HepG2 (cell line): ENCODE results near the gene MRO. TPM values are rescaled to one million over a fixed set of nuclear protein-coding genes. Genes with fewer than 3 reads are reported as not detected.
A peak's percentile ranks its signal among the peaks of the same experiment; 100 is the strongest.

Experiments
- ATAC-seq: fragments of 200-7000 bp; cut with Tn5 transposase; 3 replicates; pipeline ENCODE4 v1.9.1; 2020; ENCODE audit warnings: mild to moderate bottlenecking, moderate library complexity
- Bru-seq: library from RNA; stranded (reverse); fragments of 400-500 nt; gene quantifications from one replicate; lab custom pipeline; 2021; lab: Mats Ljungman, UMichigan
- BruChase-seq, 2 experiments: library from RNA; stranded (reverse); fragments of 400-500 nt; gene quantifications; one replicate each; lab custom pipeline; 2021; lab: Mats Ljungman, UMichigan
- BruUV-seq: library from RNA; stranded (reverse); fragments of 400-500 nt; replicated peaks from 2 replicates; lab custom pipeline; 2021; lab: Mats Ljungman, UMichigan
- CTCF ChIA-PET: fragments of 300-600 bp; formaldehyde crosslinking; extraction: SDS; loops from one replicate; lab custom pipeline; 2021; ENCODE audit warnings: low total read pairs, inconsistent platforms, low intra/inter-chr PET ratio; lab: Yijun Ruan, JAX
- POLR2A ChIA-PET: fragments of 350-600 bp; sonication (Branson Sonifier 250); formaldehyde crosslinking; loops from one replicate; lab custom pipeline; 2020; ENCODE audit warnings: antibody characterized with exemption, inconsistent platforms; lab: Yijun Ruan, JAX
- DNase-seq: peaks from one replicate; pipeline ENCODE4 v3.0.0-alpha.2; 2015; ENCODE audit warnings: low spot score
- FAIRE-seq: peaks from 3 replicates; lab custom pipeline; 2011; peaks lifted over from hg19 to GRCh38; lab: Jason Lieb, UNC
- H2AFZ ChIP-seq: one replicate; pipeline ENCODE4 v1.6.1; 2011; ENCODE audit warnings: low read length, inconsistent platforms
- H3K27ac ChIP-seq: fragments of 300-600 bp; 3 replicates; pipeline ENCODE4 v1.8.0; 2011; ENCODE audit warnings: mixed run types, mild to moderate bottlenecking, mixed read lengths, low read length, inconsistent platforms; ENCODE audit not compliant: insufficient read depth; ENCODE audit errors: extremely low read length
- H3K27me3 ChIP-seq, 2 experiments: fragments of 200-600 bp in 1 of 2; 2 replicates in 1 of 2; 3 replicates in 1 of 2; pipeline versions ENCODE4 v1.6.0 to v1.8.0; 2011; ENCODE audit warnings: low read length in 2 of 2, mild to moderate bottlenecking in 2 of 2, moderate library complexity in 2 of 2, inconsistent platforms in 1 of 2; ENCODE audit not compliant: insufficient read depth in 2 of 2, control insufficient read depth in 1 of 2
- H3K36me3 ChIP-seq, 2 experiments: fragments of 200-600 bp in 1 of 2; replicated peaks in 1 of 2; 2 replicates in 1 of 2; 3 replicates in 1 of 2; pipeline versions ENCODE4 v1.5.1 to v1.8.0; 2011; ENCODE audit warnings: low read length in 2 of 2, inconsistent platforms in 1 of 2; ENCODE audit not compliant: insufficient read depth in 2 of 2, control insufficient read depth in 1 of 2
- H3K4me1 ChIP-seq: 2 replicates; pipeline ENCODE4 v1.5.1; 2012; ENCODE audit warnings: low read length, inconsistent platforms; ENCODE audit not compliant: insufficient read depth
- H3K4me2 ChIP-seq: 2 replicates; pipeline ENCODE4 v1.6.0; 2011; ENCODE audit warnings: low read depth, low read length, inconsistent platforms
- H3K4me3 ChIP-seq, 3 experiments: fragments of 200-600 bp in 1 of 3; sonication (generic), shearing (Covaris generic) in 1 of 3; replicated peaks in 1 of 3; 2 replicates each; pipeline ENCODE4 v1.5.1; 2011 to 2016; ENCODE audit warnings: low read length in 3 of 3, inconsistent platforms in 2 of 3, low read depth in 2 of 3, mild to moderate bottlenecking in 2 of 3, control low read depth in 1 of 3, mixed read lengths in 1 of 3; ENCODE audit not compliant: insufficient read depth in 1 of 3
- H3K79me2 ChIP-seq: one replicate; pipeline ENCODE4 v1.6.1; 2011; ENCODE audit warnings: low read length, inconsistent platforms; ENCODE audit not compliant: insufficient read depth
- H3K9ac ChIP-seq: 2 replicates; pipeline ENCODE4 v1.6.0; 2011; ENCODE audit warnings: mild to moderate bottlenecking, low read depth, low read length, inconsistent platforms; ENCODE audit not compliant: insufficient read depth
- H3K9me3 ChIP-seq: 2 replicates; pipeline ENCODE4 v1.5.1; 2012; ENCODE audit warnings: mild to moderate bottlenecking, low read length
- H4K20me1 ChIP-seq: 2 replicates; pipeline ENCODE4 v1.6.0; 2011; ENCODE audit warnings: inconsistent platforms, mild to moderate bottlenecking, low read length, moderate library complexity; ENCODE audit not compliant: insufficient read depth
- DZIP1 ChIP-seq: sonication (generic); formaldehyde crosslinking; IDR thresholded peaks from 2 replicates; pipeline ENCODE4 v1.5.0; 2020; ENCODE audit warnings: mild to moderate bottlenecking, missing genetic modification reagents
- FOXM1 ChIP-seq: sonication (generic); formaldehyde crosslinking; IDR thresholded peaks from 2 replicates; pipeline ENCODE4 v1.5.0; 2020; ENCODE audit warnings: missing genetic modification reagents
- HNF1B ChIP-seq: sonication (generic); formaldehyde crosslinking; IDR thresholded peaks from 2 replicates; pipeline ENCODE4 v1.5.1; 2020; ENCODE audit warnings: mild to moderate bottlenecking, moderate library complexity, missing genetic modification reagents
- MIER2 ChIP-seq: IDR thresholded peaks from 2 replicates; pipeline ENCODE4 v1.6.1; 2016; ENCODE audit warnings: missing biosample characterization, missing genetic modification reagents
- MXD1 ChIP-seq: sonication (generic); formaldehyde crosslinking; IDR thresholded peaks from 2 replicates; pipeline ENCODE4 v1.4.0; 2020; ENCODE audit warnings: mild to moderate bottlenecking, missing genetic modification reagents
- PPARG ChIP-seq: conservative IDR thresholded peaks from 2 replicates; pipeline ENCODE4 v1.6.1; 2016; ENCODE audit warnings: missing biosample characterization, missing genetic modification reagents
- TFDP2 ChIP-seq: sonication (generic); formaldehyde crosslinking; IDR thresholded peaks from 2 replicates; pipeline ENCODE4 v1.4.0; 2020; ENCODE audit warnings: missing genetic modification reagents
- THAP7 ChIP-seq: sonication (generic); formaldehyde crosslinking; IDR thresholded peaks from 2 replicates; pipeline ENCODE4 v1.8.1; 2023; ENCODE audit warnings: mild to moderate bottlenecking, missing genetic modification reagents
- ZBTB7A ChIP-seq: sonication (generic); formaldehyde crosslinking; IDR thresholded peaks from 2 replicates; pipeline ENCODE4 v1.8.0; 2022; ENCODE audit warnings: mild to moderate bottlenecking, missing genetic modification reagents
- ZNF160 ChIP-seq: sonication (generic); formaldehyde crosslinking; IDR thresholded peaks from 2 replicates; pipeline ENCODE4 v1.8.0; 2022; ENCODE audit warnings: mild to moderate bottlenecking, inconsistent platforms, missing genetic modification reagents
- ZNF747 ChIP-seq: sonication (generic); formaldehyde crosslinking; IDR thresholded peaks from 2 replicates; pipeline ENCODE4 v1.8.1; 2023; ENCODE audit warnings: missing genetic modification reagents, mild to moderate bottlenecking, borderline replicate concordance
- WGBS: methylation state at CpG from one replicate; pipeline ENCODE4 v1.1.6; 2017; ENCODE audit warnings: low lambda C conversion rate; 5-methylcytosine and 5-hydroxymethylcytosine counted together
- in situ Hi-C: cut with HindIII; loops from 2 replicates; pipeline ENCODE4 v1.10.0; 2017; ENCODE audit warnings: low pct_unique_long_range_greater_than_20kb; ENCODE audit not compliant: extremely low pct_ligation_motif_present
- intact Hi-C: fragments of 100-400 bp; cut with micrococcal nuclease; formaldehyde crosslinking; loops from one replicate; pipeline ENCODE4 v1.10.0; 2022; ENCODE audit not compliant: unreplicated experiment
- long read RNA-seq, 2 experiments: library from RNA in 1 of 2; library from polyadenylated mRNA in 1 of 2; stranded (forward) in 1 of 2; unstranded in 1 of 2; transcript quantifications; one replicate each; pipeline ENCODE4 v2.0.0, GENCODE V29; 2019 to 2022
- polyA minus RNA-seq, 3 experiments: library from RNA; depleted of rRNA, polyadenylated mRNA; stranded (reverse); fragments of >200 nt; gene quantifications; 2 replicates each; pipeline ENCODE4 v1.2.3, GENCODE V29; 2011; ENCODE audit warnings: low replicate concordance in 1 of 3
- polyA plus RNA-seq, 8 experiments: library from polyadenylated mRNA; depleted of rRNA in 3 of 8; stranded (reverse) in 7 of 8; unstranded in 1 of 8; fragments of >200 nt; fragmentation: Illumina TruSeq in 4 of 8; extraction: Trizol in 4 of 8; gene quantifications; 2 replicates each; pipeline versions ENCODE4 v1.2.1 to v1.2.3, GENCODE V29; 2011 to 2016; ENCODE audit warnings: low read depth in 4 of 8, missing spikeins in 1 of 8, mixed read lengths in 1 of 8; ENCODE audit not compliant: insufficient read depth in 1 of 8
- total RNA-seq, 5 experiments: library from RNA; depleted of rRNA; stranded (reverse); fragments of >200 nt; fragmentation: Illumina TruSeq; extraction: Trizol; gene quantifications; 2 replicates each; pipeline ENCODE4 v1.2.3, GENCODE V29; 2016; ENCODE audit warnings: low read depth in 1 of 5

The MRO gene
- total RNA-seq (2016; rRNA removed; fragmentation: Illumina TruSeq; extraction: Trizol): not detected in 2 replicates
- total RNA-seq (2016; cell fraction: cytosol; rRNA removed; fragmentation: Illumina TruSeq; extraction: Trizol; ENCODE audit: low read depth): not detected in 2 replicates
- total RNA-seq (2016; cell fraction: insoluble cytoplasmic fraction; rRNA removed; fragmentation: Illumina TruSeq; extraction: Trizol): not detected in 2 replicates
- total RNA-seq (2016; cell fraction: membrane; rRNA removed; fragmentation: Illumina TruSeq; extraction: Trizol): not detected in 2 replicates
- total RNA-seq (2016; cell fraction: nucleus; rRNA removed; fragmentation: Illumina TruSeq; extraction: Trizol): not detected in 2 replicates
- polyA plus RNA-seq (2011; rRNA removed): not detected in 2 replicates
- polyA plus RNA-seq (2011; cell fraction: cytosol; rRNA removed): not detected in 2 replicates
- not detected in 2 replicates for polyA plus RNA-seq (2011; cell fraction: nucleus; rRNA removed)
- polyA plus RNA-seq (2012): not detected in 2 replicates
- polyA plus RNA-seq (2016; cell fraction: cytosol; fragmentation: Illumina TruSeq; extraction: Trizol; ENCODE audit: low read depth): not detected in 2 replicates
- not detected in 2 replicates for polyA plus RNA-seq (2016; cell fraction: insoluble cytoplasmic fraction; fragmentation: Illumina TruSeq; extraction: Trizol; ENCODE audit: low read depth)
- polyA plus RNA-seq (2016; cell fraction: membrane; fragmentation: Illumina TruSeq; extraction: Trizol; ENCODE audit: low read depth): not detected in 2 replicates
- polyA plus RNA-seq (2016; cell fraction: nucleus; fragmentation: Illumina TruSeq; extraction: Trizol; ENCODE audit: insufficient read depth, low read depth): not detected in 2 replicates
- 0.77 TPM in 1 of 2 replicates, not detected in the other for polyA minus RNA-seq (2011; rRNA and poly(A)+ RNA removed; ENCODE audit: low replicate concordance)
- not detected in 2 replicates for polyA minus RNA-seq (2011; cell fraction: cytosol; rRNA and poly(A)+ RNA removed)
- polyA minus RNA-seq (2011; cell fraction: nucleus; rRNA and poly(A)+ RNA removed): not detected in 2 replicates
- Bru-seq, nascent RNA: not detected
- not detected for BruChase-seq, experiment 1, labeled RNA remaining after a 6-hour chase
- not detected for BruChase-seq, experiment 2, labeled RNA remaining after a 2-hour chase
- long read RNA-seq, experiment 1: 0 reads
- long read RNA-seq, experiment 2: 0 reads

GRCh38 chr18:50819728-50820378 lies at the start of gene MRO:
TSS of gene MRO (minus strand) at chr18:50820016. CDS start at chr18:50809400, 10,616 bp downstream.
- Histone ChIP-seq H4K20me1 (no peaks in the 10 kb centered on the region), H3K4me3 (peak within 1 kb of the TSS in 2 of 3 experiments; percentile 21 to 38; a peak in 4 of 6 replicates), H3K9ac (no peak within 1 kb of the TSS), H3K9me3 (no peaks in the 10 kb centered on the region), H3K4me2 (peak within 1 kb of the TSS; percentile 79), H3K79me2 (no peaks in the 10 kb centered on the region), H3K4me1 (peaks cover 19% of the 10 kb centered on the region), H3K36me3 (no peaks in the 10 kb centered on the region), H3K27me3 (peaks cover 0 to 6% of the 10 kb centered on the region in 2 experiments; a peak in 1 of 5 replicates), H3K27ac (no peak within 1 kb of the TSS), H2AFZ (no peak within 1 kb of the TSS)
- ChIA-PET POLR2A (no interaction called here), CTCF (interaction anchor here (0.8 to 2.5 kb wide), 3 partner anchors 208 to 801 kb away, joined by 3 to 37 read pairs (median 3); no protein-coding TSS in a partner anchor)
- DNase-seq (peak; percentile 58), ATAC-seq (peak; percentile 97), FAIRE-seq (peak; percentile 54)
- intact Hi-C loops (loop anchor here (1.0 to 5.0 kb wide), 3 partner anchors 47 to 231 kb away; partner anchors contain the start of gene ELAC1), in situ Hi-C loops (no loop called here)
- WGBS: 4% methylated on average over 24 of the region's 24 CpGs
- no TSS peak for BruUV-seq
- TF ChIP-seq FOXM1 (no peak), MXD1 (CRISPR knock-in tag) (no peak), ZBTB7A (peak; percentile 51; the same call in 1 of the 2 replicates), ZNF747 (CRISPR knock-in tag) (peak; percentile 57; the same call in 1 of the 2 replicates), TFDP2 (CRISPR knock-in tag) (no peak), THAP7 (CRISPR knock-in tag) (0 out of 2 replicates have a peak, but pooled peaks have one; percentile 38), MIER2 (CRISPR knock-in tag) (no peak), DZIP1 (no peak), HNF1B (CRISPR knock-in tag) (peak; percentile 79; the same call in 1 of the 2 replicates), ZNF160 (CRISPR knock-in tag) (no peak), PPARG (CRISPR knock-in tag) (peak; percentile 77; the same call in 1 of the 2 replicates)
